Measurements from ENCODE around the gene GRB14. TPM values are rescaled to one million over a fixed set of nuclear protein-coding genes. Genes with fewer than 3 reads are reported as not detected.

Gene GRB14
- total RNA-seq, 1 experiment from 2014 or later = 14.9 TPM

DNA sequence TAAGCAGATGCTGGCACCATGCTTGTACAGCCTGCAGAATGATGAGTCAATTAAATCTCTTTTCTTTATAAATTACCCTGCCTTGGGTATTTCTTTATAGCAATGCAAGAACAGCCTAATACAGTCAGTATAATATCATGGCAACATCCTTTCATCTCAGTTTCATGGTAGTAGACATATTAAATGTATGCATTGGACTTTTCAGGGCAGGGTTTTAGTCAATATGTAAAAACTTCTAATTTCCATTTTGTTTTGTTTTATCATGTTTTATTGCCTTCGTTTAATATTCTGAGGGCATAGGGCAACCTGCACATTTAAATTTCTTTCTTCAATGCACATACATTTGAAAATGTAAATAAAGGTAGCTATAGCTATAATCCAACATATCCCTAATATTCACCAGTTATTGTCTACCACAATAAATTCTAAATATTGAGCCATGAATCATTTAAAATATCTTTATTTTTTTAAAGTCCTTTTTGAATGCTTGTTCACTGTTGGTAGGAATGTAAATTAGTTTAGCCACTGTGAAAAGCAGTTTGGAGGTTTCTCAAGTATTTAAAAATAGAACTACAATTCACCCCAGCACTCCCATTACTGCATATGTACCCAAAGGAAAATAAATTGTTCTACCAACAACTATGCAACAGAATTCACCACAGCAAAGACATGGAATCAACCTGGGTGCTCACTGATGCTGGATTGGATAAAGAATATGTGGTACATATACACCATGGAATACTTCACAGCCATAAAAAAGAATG is 41.8 kb upstream of the GRB14 start:
- CTCF ChIA-PET = no interaction called here
- ATAC-seq (no peak), DNase-seq (ENCODE audit: low spot score) (no peak)
- no peak overlapping the region for H3K4me3 Mint-ChIP-seq
- peaks cover 7% of the 10 kb centered on the region for H3K4me1 Mint-ChIP-seq
- peaks cover 2% of the 10 kb centered on the region; the same call in 1 of the 2 replicates for H3K36me3 Mint-ChIP-seq
- H3K27me3 Mint-ChIP-seq (ENCODE audit: low read depth) = no peaks in the 10 kb centered on the region
- TF ChIP-seq RORB (CRISPR knock-in tag; IDR thresholded peaks at IDR 0.05) = no peak
- TF ChIP-seq FOXP4 (CRISPR knock-in tag; IDR thresholded peaks at IDR 0.05) = no peak
- TF ChIP-seq MLX (CRISPR knock-in tag; IDR thresholded peaks at IDR 0.05) = no peak
- TF ChIP-seq E2F5 (CRISPR knock-in tag; IDR thresholded peaks at IDR 0.05) = no peak
- no peak for TF ChIP-seq E2F1 (CRISPR knock-in tag; IDR thresholded peaks at IDR 0.05)
- TF ChIP-seq ETV6 (CRISPR knock-in tag; IDR thresholded peaks at IDR 0.05) = no peak
- no peak for TF ChIP-seq NFE2L1 (CRISPR knock-in tag; IDR thresholded peaks at IDR 0.05)
- no peak for TF ChIP-seq FOXP1 (CRISPR knock-in tag; IDR thresholded peaks at IDR 0.05; ENCODE audit: borderline replicate concordance)
- TF ChIP-seq MYBL2 (CRISPR knock-in tag; IDR thresholded peaks at IDR 0.05) = no peak
- TF ChIP-seq, protein P1, sequence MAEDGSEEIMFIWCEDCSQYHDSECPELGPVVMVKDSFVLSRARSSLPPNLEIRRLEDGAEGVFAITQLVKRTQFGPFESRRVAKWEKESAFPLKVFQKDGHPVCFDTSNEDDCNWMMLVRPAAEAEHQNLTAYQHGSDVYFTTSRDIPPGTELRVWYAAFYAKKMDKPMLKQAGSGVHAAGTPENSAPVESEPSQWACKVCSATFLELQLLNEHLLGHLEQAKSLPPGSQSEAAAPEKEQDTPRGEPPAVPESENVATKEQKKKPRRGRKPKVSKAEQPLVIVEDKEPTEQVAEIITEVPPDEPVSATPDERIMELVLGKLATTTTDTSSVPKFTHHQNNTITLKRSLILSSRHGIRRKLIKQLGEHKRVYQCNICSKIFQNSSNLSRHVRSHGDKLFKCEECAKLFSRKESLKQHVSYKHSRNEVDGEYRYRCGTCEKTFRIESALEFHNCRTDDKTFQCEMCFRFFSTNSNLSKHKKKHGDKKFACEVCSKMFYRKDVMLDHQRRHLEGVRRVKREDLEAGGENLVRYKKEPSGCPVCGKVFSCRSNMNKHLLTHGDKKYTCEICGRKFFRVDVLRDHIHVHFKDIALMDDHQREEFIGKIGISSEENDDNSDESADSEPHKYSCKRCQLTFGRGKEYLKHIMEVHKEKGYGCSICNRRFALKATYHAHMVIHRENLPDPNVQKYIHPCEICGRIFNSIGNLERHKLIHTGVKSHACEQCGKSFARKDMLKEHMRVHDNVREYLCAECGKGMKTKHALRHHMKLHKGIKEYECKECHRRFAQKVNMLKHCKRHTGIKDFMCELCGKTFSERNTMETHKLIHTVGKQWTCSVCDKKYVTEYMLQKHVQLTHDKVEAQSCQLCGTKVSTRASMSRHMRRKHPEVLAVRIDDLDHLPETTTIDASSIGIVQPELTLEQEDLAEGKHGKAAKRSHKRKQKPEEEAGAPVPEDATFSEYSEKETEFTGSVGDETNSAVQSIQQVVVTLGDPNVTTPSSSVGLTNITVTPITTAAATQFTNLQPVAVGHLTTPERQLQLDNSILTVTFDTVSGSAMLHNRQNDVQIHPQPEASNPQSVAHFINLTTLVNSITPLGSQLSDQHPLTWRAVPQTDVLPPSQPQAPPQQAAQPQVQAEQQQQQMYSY (CRISPR knock-in tag; IDR thresholded peaks at IDR 0.05) = no peak
- TF ChIP-seq KAT7 (CRISPR knock-in tag; IDR thresholded peaks at IDR 0.05; ENCODE audit: borderline replicate concordance) = no peak
- TF ChIP-seq NR3C1 (CRISPR knock-in tag; conservative IDR thresholded peaks at IDR 0.05; ENCODE audit: low read depth) = no peak
- no peak for TF ChIP-seq ZNF232 (CRISPR knock-in tag; IDR thresholded peaks at IDR 0.05)
- TF ChIP-seq GRHL2 (CRISPR knock-in tag; IDR thresholded peaks at IDR 0.05; ENCODE audit: insufficient replicate concordance, severe bottlenecking) = no peak
- TF ChIP-seq ZNF263 (CRISPR knock-in tag; IDR thresholded peaks at IDR 0.05; ENCODE audit: low read depth) = no peak
- no peak for TF ChIP-seq FOXK1 (CRISPR knock-in tag; IDR thresholded peaks at IDR 0.05)
- no peak for TF ChIP-seq CDX4 (CRISPR knock-in tag; IDR thresholded peaks at IDR 0.05; ENCODE audit: borderline replicate concordance)
- TF ChIP-seq ZBTB43 (CRISPR knock-in tag; IDR thresholded peaks at IDR 0.05) = no peak
- TF ChIP-seq ZNF671 (CRISPR knock-in tag; IDR thresholded peaks at IDR 0.05) = no peak
- peaks cover 7% of the 10 kb centered on the region for H3K9me3 Mint-ChIP-seq
- POLR2A ChIA-PET = no interaction called here
- no peak overlapping the region for H3K27ac Mint-ChIP-seq
